WTC11 (cell line): ENCODE results near the gene THY1.

Experiments
- CTCF ChIP-seq: fragments of 200-600 bp; IDR thresholded peaks from 2 replicates; pipeline ENCODE4 v1.8.0; 2022; ENCODE audit warnings: antibody characterized with exemption
- GTF2I ChIP-seq: fragments of 250-450 bp; sonication (Bioruptor Pico); conservative IDR thresholded peaks from 2 replicates; pipeline ENCODE4 v1.4.0; 2021; ENCODE audit warnings: mild to moderate bottlenecking
- NR3C1 ChIP-seq: sonication (generic); formaldehyde crosslinking; conservative IDR thresholded peaks from 2 replicates; pipeline ENCODE4 v1.8.1; 2023; ENCODE audit warnings: low read depth, mild to moderate bottlenecking, missing genetic modification reagents
- TEAD4 ChIP-seq: sonication (generic); formaldehyde crosslinking; IDR thresholded peaks from 2 replicates; pipeline ENCODE4 v1.8.0; 2022; ENCODE audit warnings: mild to moderate bottlenecking, missing genetic modification reagents
- ZNF121 ChIP-seq: sonication (generic); formaldehyde crosslinking; IDR thresholded peaks from 2 replicates; pipeline ENCODE4 v1.8.0; 2023; ENCODE audit warnings: missing genetic modification reagents
- TF ChIP-seq, protein P1 (sequence below): sonication (generic); formaldehyde crosslinking; IDR thresholded peaks from 2 replicates; pipeline ENCODE4 v1.8.1; 2022; ENCODE audit warnings: low read depth, missing genetic modification reagents, borderline replicate concordance

DNA sequence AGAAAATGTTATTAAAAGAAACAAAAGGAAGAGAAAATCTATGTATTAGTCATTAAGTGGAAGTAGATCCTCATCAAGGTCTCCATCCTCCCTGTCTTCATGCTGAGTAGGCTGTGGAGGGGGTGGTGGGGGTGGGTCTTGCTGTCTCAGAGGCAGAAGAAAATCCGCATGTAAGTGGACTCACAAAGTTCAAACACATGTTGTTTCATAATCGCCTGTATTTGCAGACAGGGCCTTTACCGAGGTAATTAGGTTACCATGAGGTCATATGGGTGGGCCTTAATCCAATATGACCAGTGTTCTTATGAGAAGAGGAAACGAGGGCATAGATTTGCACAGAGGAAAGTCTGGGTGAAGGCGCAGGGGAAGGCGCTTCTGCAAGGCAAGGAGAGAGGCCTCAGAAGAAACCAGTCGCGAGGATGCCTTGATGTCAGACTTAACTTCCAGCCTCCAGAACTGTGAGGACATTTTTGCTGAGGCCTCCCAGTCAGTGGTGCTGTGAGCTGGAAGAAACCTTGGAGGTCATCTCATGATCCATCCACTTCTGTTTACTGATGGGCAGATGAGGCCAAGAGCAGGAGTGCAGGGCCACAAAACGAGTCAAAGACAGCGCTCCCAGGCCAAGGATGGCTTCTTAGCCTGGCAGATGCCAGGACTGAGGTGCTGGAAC, 49.3 kb upstream of the THY1 start:
- no peak for TF ChIP-seq CTCF
- no peak for TF ChIP-seq TEAD4 (CRISPR knock-in tag)
- TF ChIP-seq NR3C1 (CRISPR knock-in tag), result no peak
- TF ChIP-seq, protein P1, sequence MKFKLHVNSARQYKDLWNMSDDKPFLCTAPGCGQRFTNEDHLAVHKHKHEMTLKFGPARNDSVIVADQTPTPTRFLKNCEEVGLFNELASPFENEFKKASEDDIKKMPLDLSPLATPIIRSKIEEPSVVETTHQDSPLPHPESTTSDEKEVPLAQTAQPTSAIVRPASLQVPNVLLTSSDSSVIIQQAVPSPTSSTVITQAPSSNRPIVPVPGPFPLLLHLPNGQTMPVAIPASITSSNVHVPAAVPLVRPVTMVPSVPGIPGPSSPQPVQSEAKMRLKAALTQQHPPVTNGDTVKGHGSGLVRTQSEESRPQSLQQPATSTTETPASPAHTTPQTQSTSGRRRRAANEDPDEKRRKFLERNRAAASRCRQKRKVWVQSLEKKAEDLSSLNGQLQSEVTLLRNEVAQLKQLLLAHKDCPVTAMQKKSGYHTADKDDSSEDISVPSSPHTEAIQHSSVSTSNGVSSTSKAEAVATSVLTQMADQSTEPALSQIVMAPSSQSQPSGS, result no peak
- TF ChIP-seq ZNF121 (CRISPR knock-in tag), result no peak
- no peak for TF ChIP-seq GTF2I (CRISPR knock-in tag)
